Measurements from ENCODE around the gene MAGI3.
"Not testable (repeated sequence)": the region's sequence is repeated elsewhere in the genome, so short reads cannot be mapped to it uniquely, and the experiment has no call there.

Gene MAGI3

GRCh38 chr1:113488576-113489177 lies 98.4 kb downstream of the MAGI3 start:
- no peak for DNase-seq (ENCODE audit: low read depth)
- no peak overlapping the region for H3K4me3 ChIP-seq (ENCODE audit: control insufficient read depth, low read depth, low read length)

GRCh38 chr1:113490384-113490783 lies 100.1 kb downstream of the MAGI3 start:
- TF ChIP-seq CTCF (IDR thresholded peaks at IDR 0.05; ENCODE audit: control insufficient read depth, insufficient read depth, low read depth, low read length, missing control alignments), result no peak
- DNase-seq (ENCODE audit: low read depth), result no peak
- H3K4me3 ChIP-seq (ENCODE audit: control insufficient read depth, low read depth, low read length), result no peak overlapping the region

More at GRCh38 chr1:113488576-113489177, 98.4 kb downstream of the MAGI3 start:
- TF ChIP-seq CTCF (IDR thresholded peaks at IDR 0.05; ENCODE audit: control insufficient read depth, insufficient read depth, low read depth, low read length, missing control alignments), result peak; percentile 25

GRCh38 chr1:113493533-113493932 lies 103.2 kb downstream of the MAGI3 start:
- DNase-seq (ENCODE audit: low read depth), result no peak
- no peak for TF ChIP-seq CTCF (IDR thresholded peaks at IDR 0.05; ENCODE audit: control insufficient read depth, insufficient read depth, low read depth, low read length, missing control alignments)
- no peak overlapping the region for H3K4me3 ChIP-seq (ENCODE audit: control insufficient read depth, low read depth, low read length)

GRCh38 chr1:113505357-113505756 lies 115.0 kb downstream of the MAGI3 start:
- TF ChIP-seq CTCF (IDR thresholded peaks at IDR 0.05; ENCODE audit: control insufficient read depth, insufficient read depth, low read depth, low read length, missing control alignments), result no peak
- H3K4me3 ChIP-seq (ENCODE audit: control insufficient read depth, low read depth, low read length), result no peak overlapping the region
- DNase-seq (ENCODE audit: low read depth), result no peak

GRCh38 chr1:113507552-113508214 lies 117.4 kb downstream of the MAGI3 start:
- no peak for DNase-seq (ENCODE audit: low read depth)
- no peak for TF ChIP-seq CTCF (IDR thresholded peaks at IDR 0.05; ENCODE audit: control insufficient read depth, insufficient read depth, low read depth, low read length, missing control alignments)
- no peak overlapping the region for H3K4me3 ChIP-seq (ENCODE audit: control insufficient read depth, low read depth, low read length)

- DNase-seq (ENCODE audit: low read depth), result no peak
- no peak overlapping the region for H3K4me3 ChIP-seq (ENCODE audit: control insufficient read depth, low read depth, low read length)
- no peak for TF ChIP-seq CTCF (IDR thresholded peaks at IDR 0.05; ENCODE audit: control insufficient read depth, insufficient read depth, low read depth, low read length, missing control alignments)
These were observed 118.2 kb downstream of the MAGI3 start for GRCh38 chr1:113508364-113509164.

GRCh38 chr1:113509766-113510165 lies 119.5 kb downstream of the MAGI3 start:
- DNase-seq (ENCODE audit: low read depth); H3K4me3 ChIP-seq (ENCODE audit: control insufficient read depth, low read depth, low read length): not testable (repeated sequence)
